ENCODE measurements around the gene CD8B. TPM values are rescaled to one million over a fixed set of nuclear protein-coding genes. Genes with fewer than 3 reads are reported as not detected.

The CD8B gene
- total RNA-seq, 6 experiments from 2014 or later = 0.25 to 0.68 (median 0.27) TPM; not detected in 3

DNA sequence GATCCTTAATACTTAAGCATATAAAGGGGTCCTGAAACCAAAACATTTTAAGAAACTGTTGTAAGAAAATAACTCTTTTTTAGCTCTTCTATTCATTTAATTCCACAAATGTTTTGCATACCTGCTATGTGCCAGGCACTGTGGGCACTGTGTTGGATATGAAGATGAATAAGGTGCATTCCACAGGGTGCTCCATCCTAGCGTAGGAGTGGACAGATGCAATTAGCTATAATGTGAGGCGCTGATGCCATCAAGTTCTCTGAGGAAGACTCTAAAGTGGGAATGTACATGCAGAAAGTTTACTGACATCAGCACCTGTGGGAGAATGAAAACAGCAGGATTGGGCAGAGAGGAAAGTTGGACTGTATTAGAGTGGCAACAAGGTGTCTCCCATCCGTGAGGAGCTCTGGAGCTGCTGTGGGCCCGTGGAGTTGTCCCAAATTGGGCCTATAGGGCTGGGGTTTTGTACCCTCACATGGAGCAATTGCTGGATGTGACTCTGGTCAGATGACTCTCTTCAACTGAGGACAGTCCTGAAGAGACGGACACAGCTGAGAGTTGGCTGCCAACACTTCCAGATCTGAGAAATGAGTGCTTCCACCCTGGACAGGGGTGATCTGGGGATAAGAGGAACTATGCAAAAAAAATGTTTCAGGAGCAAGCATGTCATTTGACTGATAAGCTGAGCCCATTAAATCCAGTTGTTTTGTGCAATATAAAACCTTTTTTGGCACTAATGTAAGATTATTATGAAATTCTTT is 93.3 kb downstream of the CD8B start:
- peak in 1 of 4 donors; percentile 42 for ATAC-seq
- no peak for DNase-seq
- 87% methylated on average over 5 of the region's 5 CpGs for WGBS (ENCODE audit: insufficient coverage, low coverage, low lambda C conversion rate, missing lambda C conversion rate)
- Histone ChIP-seq H3K36me3 (peaks cover 0 to 70% (median 13%) of the 10 kb centered on the region in 4 donors), H3K9me3 (no peaks in the 10 kb centered on the region), H3K4me3 (no peak overlapping the region), H3K27ac (no peak overlapping the region), H3K4me1 (no peaks in the 10 kb centered on the region), H3K27me3 (no peaks in the 10 kb centered on the region)
- TF ChIP-seq, protein P1, sequence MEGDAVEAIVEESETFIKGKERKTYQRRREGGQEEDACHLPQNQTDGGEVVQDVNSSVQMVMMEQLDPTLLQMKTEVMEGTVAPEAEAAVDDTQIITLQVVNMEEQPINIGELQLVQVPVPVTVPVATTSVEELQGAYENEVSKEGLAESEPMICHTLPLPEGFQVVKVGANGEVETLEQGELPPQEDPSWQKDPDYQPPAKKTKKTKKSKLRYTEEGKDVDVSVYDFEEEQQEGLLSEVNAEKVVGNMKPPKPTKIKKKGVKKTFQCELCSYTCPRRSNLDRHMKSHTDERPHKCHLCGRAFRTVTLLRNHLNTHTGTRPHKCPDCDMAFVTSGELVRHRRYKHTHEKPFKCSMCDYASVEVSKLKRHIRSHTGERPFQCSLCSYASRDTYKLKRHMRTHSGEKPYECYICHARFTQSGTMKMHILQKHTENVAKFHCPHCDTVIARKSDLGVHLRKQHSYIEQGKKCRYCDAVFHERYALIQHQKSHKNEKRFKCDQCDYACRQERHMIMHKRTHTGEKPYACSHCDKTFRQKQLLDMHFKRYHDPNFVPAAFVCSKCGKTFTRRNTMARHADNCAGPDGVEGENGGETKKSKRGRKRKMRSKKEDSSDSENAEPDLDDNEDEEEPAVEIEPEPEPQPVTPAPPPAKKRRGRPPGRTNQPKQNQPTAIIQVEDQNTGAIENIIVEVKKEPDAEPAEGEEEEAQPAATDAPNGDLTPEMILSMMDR (IDR thresholded peaks at IDR 0.05) = no peak
- TF ChIP-seq POLR2A (IDR thresholded peaks at IDR 0.05) = no peak
- intact Hi-C loops (cut with DNase I) = no loop called here

Other genes starting within 250 kb of the CD8B start
- 10 to 100 TPM; 30.6 to 47.7 (median 39.7) TPM for gene RNF103, start 238.0 kb downstream of the CD8B start, total RNA-seq
- gene RMND5A, start 141.6 kb downstream of the CD8B start, total RNA-seq = 10 to 100 TPM; 22.2 to 45.6 (median 33.8) TPM
- gene CD8A, start 71.0 kb downstream of the CD8B start, total RNA-seq = 1 to 10 TPM in 1 of 6 experiments, under 1 TPM in 5; 0.26 to 1.1 (median 0.61) TPM
- gene RGPD1, start 80.2 kb upstream of the CD8B start, total RNA-seq = 1 to 10 TPM in 1 of 6 experiments, under 1 TPM in 4, not detected in 1; 0.20 to 1.6 (median 0.67) TPM
- 100 to 1,000 TPM; 103 to 189 (median 134) TPM for gene PLGLB1, start 160.0 kb upstream of the CD8B start, total RNA-seq

Measured in right lobe of liver (tissue), 6 donors.